SIG-M5 treated with dmso at 0.1 percent for 504 hours (cell line): Measurements from ENCODE around the gene TSPAN14.
"Not testable (repeated sequence)": the region's sequence is repeated elsewhere in the genome, so short reads cannot be mapped to it uniquely, and the experiment has no call there.

ENCODE experiments used
- DNase-seq: peaks from one replicate; lab custom pipeline; 2025; ENCODE audit not compliant: unreplicated experiment; lab: John Stamatoyannopoulos, UW

Gene TSPAN14

DNA sequence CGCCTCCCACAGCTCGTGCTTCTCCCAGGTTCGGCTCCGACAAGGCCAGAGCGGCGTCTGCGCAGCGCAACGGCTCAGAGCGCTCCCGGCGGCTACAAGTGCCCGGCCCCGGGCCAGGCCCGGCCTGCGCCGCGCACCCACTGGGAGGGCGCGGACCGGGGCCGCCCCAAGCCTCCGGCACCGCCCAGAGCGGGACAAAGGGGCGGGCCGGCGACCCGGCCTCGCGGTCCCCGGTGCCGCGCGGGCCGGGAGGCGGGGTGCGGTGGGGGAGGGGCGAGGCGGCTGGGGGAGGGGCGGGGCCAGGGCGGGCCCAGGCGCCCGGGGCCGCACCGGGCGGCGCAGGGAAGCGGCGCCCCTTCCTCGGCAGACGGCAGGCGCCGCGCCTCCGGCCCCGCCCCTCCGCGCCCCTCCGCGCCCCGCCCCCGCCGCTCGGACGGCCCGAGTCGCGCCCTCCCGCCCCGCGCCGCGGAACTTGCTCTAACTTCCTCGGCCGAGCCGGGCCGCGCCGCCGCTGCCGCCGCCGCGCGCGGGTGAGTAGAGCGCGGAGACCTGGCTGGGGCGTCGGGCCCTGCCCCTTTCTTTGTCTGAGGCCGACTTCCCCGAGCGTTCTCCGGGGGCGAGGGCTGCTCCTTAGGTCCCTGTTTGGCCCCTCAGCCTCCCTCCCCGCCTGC is at the start of gene TSPAN14:
Gene TSPAN14 (plus strand): TSS at position 469 of the 671 bp plus-strand sequence. CDS start 34,924 bp downstream, outside the sequence.
- peak; percentile 52 for DNase-seq

DNA sequence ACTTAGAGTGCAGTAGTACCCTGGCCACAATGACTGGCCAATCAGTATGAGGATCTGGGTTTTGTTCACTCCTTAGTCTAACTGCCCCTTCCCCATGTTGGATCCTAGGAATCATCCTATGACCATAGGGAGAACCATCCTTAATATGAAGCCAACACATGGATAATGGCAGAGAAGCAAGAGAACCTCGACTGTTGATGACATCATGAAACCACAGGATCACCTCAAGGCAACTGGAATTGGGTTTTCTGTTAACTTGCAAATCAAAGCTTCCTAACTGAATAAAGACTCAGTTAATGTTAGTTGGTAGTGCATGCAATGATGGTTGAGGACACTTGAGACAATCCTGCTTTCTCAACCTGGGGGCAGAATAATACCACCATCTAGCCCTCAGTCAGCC is 49.1 kb upstream of the TSPAN14 start:
- no peak for DNase-seq

DNA sequence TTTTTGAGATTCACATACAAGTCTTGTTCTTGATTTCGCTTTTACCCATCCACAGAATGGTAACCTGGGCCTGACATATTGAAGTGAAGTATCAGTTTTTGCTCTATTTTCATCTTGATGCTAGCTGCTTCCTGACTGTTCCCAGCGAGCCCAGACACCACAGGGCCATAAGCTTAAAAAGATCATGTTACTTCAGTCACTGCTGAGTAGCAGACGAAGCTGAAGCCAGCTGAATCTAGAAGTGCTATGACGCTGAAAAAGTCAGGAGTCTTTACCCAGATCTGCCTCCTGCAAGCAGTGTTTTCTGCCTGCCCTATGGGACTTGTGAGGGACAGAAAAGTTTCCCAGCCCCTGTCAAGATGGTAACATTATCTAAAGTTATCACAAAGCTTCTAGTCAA is 48.5 kb upstream of the TSPAN14 start:
- DNase-seq, result no peak

DNA sequence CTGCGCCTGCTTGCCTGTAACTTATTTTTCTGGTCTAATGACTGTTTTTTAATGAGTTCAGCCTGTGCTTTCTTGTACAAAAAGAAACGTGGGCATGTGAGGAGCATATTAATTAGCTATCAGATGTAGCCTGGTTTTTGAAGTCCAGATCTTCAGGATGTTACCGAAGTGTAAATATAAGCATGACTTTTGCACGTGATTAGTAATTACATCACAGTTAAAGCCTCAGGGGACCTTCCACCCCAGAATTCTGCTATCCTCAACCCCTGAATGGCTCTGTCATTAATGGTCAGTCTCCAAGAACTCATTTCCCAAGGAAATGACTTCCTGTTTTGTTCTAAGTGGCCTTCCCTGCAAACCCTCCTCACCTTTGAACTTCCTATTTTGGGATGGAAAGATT is 47.9 kb upstream of the TSPAN14 start:
- DNase-seq, result no peak

- DNase-seq, result no peak
These were observed 46.3 kb upstream of the TSPAN14 start for GRCh38 chr10:80407812-80408241.

GRCh38 chr10:80408242-80409101 is 45.6 kb upstream of the TSPAN14 start, which contains the start of gene PRXL2A:
Gene PRXL2A, plus strand, starts transcription at chr10:80408551. Its CDS starts 11,917 bp downstream, at chr10:80420468.
- DNase-seq, result peak; percentile 28

DNA sequence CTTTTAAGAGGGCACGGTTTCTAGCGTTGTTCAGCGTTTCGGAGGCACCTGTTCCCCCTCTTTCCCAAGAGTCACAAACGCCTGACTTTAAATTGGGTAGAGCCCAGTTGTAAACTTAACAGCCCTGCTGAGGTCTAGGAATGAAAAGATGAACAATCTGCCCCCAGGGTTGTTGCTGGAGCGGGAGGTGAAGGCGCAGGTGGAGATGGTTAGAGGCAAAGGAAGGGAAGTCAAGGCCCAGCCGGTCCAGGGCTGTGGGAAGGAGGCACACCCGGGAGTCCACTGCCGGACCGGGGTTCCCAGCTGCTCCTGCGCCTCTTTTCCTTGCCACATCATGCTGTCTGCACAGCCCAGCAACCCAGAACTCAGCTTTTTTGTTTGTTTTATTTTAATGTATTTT is 45.0 kb upstream of the TSPAN14 start:
- DNase-seq, result no peak

GRCh38 chr10:80410122-80410521 is 44.0 kb upstream of the TSPAN14 start:
- DNase-seq, result no peak

- DNase-seq, result no peak
These were observed 43.4 kb upstream of the TSPAN14 start for GRCh38 chr10:80410578-80411145.

GRCh38 chr10:80411267-80411668 is 42.8 kb upstream of the TSPAN14 start:
- DNase-seq, result no peak

- DNase-seq, result no peak
These were observed 42.4 kb upstream of the TSPAN14 start for GRCh38 chr10:80411681-80412220.

- no peak for DNase-seq
These were observed 41.6 kb upstream of the TSPAN14 start for GRCh38 chr10:80412486-80412885.

DNA sequence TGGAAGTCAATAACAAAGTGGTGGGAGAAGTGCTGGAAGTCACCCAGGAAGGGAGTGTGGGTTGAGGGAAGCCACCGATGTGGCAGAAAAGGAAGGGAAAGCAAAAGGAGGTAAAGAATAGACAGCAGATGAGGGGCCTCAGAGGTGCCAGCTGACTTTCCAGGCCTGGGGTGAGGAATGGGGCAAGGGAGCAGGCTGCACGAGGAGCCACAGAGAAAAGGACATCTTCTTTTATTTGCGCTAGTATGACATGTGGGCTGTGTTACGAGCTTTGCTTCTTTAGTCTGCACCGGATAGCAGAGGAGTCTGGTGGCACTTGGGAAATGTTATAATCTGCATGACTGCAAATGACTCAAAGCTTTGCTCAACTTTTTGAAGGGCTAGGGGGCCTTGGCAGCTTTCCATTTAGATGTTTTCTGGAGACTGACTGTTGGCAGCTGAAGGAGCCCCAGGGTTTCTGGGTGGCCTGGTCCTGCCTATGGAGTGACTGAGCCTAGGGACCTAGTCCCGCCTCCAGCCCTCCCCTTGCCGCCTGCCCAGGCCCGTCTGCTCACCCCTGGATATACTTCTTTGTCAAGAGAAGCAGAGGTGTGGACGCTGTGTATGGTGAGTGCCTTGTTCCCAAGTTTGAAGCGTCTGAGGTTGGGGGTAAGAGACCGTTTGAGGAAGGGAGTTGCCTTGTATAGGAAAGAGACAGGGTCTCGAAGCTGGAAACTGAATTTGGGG is 40.7 kb upstream of the TSPAN14 start:
- peak; percentile 73 for DNase-seq

DNA sequence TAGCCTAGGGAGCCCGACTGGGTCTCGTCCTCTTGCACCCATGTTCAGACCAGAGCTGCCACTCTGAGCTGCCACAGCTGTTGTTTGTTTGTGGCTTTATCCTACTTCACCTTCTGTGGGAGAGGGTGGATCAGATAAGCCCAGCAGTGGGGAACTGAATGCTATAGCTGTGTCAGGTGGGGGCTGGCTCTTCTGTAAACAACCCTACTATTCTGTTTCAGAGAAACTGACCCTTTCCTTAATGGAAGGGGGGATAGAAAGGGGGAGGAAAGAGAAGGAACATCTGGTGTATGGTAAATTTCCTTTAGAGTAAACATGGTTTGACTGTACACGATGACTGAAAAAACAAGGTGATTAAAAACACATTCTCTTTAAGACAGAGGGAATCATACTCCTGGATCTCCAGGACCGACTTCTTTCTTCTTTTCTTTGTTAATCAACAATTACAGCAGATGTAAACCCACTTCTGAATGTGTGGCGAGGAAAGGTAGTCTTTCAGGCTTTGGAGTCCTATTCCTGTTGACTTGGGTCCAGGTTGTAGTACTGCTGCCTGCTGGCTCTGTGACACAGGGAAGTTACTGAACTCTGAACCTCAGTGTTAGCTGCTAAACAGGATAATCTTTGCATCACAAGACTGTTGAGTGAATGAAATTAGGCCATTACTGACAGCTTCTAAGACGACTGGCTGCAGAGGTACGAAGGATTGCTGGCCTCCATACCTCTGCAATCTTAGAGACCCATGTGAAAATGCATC is 39.8 kb upstream of the TSPAN14 start:
- no peak for DNase-seq

GRCh38 chr10:80415734-80416478 is 38.2 kb upstream of the TSPAN14 start:
- DNase-seq, result no peak

GRCh38 chr10:80416479-80417098 is 37.5 kb upstream of the TSPAN14 start:
- no peak for DNase-seq

DNA sequence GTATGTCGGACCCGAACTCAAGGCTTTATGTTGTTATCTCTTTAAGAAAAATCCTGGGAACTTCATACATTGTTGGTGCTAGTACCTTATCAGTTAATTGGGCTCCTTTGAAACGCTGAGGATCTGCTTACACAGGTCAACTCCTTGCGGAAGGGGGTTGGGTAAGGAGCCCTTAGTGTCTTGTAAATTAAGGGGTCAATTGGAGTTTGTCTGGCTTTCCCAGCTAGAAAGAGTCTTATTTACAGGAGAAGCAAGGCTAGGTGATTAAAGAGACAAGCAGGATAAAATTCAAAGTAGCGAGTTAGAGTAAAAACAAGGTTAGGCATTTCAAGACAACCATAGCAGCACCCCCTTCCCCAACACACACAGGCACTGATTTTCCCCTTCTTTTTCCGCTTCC is 36.9 kb upstream of the TSPAN14 start:
- DNase-seq, result not testable (repeated sequence)

GRCh38 chr10:80421050-80421706 is 32.9 kb upstream of the TSPAN14 start:
- no peak for DNase-seq
